Amniotic epithelial cell (primary cell): Measurements from ENCODE around the gene POLK.

ENCODE experiments used
- DNase-seq: peaks from one replicate; pipeline ENCODE4 v3.0.0-alpha.2; 2010; ENCODE audit warnings: low read depth

Gene POLK

DNA sequence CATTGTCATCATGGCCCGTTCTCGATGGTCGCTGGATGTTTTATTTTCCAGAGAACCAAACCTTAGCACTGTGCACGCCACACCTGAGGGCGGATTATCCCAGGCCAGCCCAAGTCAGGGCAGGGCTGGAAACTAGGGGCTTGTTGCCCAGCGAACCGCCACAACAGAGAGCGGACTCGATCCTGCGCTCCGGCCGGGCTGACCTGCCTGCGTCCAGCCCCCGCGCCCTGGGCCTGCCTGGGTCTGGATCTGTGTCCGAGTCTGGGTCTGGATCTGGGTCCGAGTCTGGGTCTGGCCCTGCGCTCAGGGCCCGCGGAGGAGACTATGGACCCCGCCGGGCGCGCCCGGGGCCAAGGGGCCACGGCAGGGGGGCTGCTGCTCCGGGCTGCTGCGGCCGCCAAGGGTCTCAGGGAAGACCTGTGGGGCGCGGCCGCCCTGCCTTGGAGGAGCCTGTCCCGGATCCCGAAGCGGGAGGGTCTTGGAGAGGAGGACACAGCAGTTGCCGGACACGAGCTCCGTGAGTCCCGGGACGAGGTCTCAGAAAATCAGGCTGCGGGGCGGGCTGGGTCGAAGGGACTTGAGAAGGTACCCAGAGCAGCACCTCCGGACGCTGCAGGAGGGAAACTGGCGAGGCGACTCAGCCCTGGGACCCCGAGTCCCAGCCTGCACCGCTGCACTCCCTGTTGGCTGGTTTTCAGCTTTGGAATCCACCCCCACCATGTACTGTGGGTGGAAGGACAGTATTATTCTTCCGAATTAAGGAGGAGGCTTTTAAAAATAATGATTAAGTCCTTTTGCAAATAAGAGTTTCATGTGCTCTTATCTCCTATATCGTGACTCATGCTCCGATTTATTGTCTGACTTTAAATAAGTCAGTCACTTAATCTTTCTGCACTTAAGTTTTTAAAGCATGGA, 99.9 kb downstream of the POLK start, which contains the start of gene ANKDD1B:
TSS of gene ANKDD1B (plus strand) at position 143 of the 915 bp plus-strand sequence. CDS start at position 325, 182 bp downstream.
- peak; percentile 75 for DNase-seq

- no peak for DNase-seq
Observed at GRCh38 chr5:75612226-75612569, 100.5 kb downstream of the POLK start.

DNA sequence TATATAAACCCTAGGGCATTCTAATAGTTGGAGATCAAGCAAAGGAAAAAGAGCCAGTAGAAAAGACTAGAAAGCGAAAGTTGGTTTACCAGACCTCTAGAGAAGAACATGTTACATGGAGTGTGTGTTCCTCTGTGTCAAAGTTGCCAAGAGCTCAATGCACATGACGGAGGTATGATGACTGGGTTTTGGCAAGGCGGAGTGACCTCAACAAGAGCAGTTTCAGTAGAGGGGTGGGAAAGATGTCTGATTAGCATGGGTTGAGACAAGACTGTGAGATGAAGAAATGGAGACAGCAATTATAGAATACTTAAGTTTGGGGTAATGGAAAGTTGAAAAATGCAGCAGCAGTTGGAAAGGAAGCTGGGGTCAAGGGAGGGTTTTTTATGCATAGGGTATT, 101.2 kb downstream of the POLK start:
- DNase-seq: no peak

DNA sequence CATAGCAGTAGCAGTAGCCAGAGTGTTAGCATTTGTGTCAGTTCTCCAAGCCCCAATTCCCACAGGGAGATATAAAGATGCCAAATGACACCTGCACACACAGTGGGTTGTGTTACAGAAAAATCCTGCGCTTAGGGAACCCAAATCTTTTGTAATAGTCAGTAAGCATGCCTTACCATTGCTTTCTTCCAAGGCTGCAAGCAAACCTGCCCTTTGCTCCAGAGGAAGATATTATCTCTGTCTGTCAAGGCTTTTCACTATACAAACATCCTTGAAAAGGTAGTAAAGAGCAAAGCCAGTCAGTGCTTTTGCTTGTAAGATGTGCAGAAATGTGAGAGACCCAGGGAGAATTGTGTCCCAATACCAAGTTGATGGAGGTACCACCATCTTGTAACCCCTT, 102.5 kb downstream of the POLK start:
- DNase-seq: no peak

- DNase-seq: peak; percentile 83
Observed at GRCh38 chr5:75616371-75616881, 104.7 kb downstream of the POLK start.

GRCh38 chr5:75616971-75617621, 105.4 kb downstream of the POLK start:
- peak; percentile 83 for DNase-seq

GRCh38 chr5:75617736-75618352, 106.2 kb downstream of the POLK start:
- DNase-seq: peak; percentile 78

DNA sequence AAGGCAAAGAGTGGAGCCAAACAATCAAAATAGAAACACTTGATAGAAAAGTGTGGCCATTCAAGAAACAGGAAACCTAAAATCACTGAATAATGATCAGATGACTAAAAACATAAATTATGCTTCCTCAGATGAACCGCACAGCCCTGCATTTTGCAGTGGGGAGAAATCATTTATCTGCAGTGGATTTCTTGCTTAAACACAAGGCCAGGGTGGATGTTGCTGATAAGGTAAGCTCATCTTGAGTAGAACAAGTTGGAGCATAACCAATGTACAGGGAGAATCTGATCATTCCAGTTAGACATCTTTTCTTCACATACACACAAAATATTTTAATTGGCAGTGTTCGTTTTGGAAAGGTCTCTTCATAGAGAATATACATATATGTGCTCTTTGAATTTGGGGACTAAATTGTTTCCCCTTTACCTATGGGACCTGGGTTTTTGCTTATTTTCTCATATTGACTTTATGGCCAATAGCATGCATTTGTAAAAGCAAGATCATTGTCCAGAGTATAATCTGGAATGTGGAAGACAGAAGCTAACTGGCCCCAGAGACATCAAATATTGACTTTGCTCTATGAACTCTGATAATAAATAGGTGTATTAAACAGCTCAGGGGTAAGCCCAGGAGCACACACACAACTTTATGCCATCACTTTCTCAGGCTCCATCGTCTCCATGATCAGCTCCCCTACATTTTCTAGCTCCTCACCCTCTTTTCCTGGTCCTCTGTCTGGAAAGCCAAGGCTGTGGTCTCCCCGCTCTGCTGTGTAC, 108.7 kb downstream of the POLK start:
- DNase-seq: peak; percentile 57

GRCh38 chr5:75622564-75622963, 110.9 kb downstream of the POLK start:
- peak; percentile 50 for DNase-seq

GRCh38 chr5:75623846-75624245, 112.2 kb downstream of the POLK start:
- DNase-seq: peak; percentile 66

DNA sequence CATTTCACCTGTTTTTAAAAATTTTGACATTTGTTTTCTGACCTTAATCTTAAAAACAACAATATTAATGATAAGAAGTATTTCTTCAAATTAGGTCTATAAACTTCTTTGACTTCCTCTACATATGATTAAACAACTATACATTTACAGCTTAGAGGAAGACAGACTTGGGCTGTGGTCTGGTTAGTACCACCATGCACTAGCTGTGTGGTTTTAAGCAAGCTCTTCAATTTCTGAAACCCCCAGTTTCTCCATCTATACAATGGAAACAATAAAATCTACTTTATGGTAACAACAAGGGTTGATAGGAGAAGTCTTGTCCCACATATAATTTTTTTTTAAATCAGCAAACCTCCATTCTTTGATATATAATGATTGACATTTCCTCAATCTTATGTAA, 115.3 kb downstream of the POLK start:
- no peak for DNase-seq

DNA sequence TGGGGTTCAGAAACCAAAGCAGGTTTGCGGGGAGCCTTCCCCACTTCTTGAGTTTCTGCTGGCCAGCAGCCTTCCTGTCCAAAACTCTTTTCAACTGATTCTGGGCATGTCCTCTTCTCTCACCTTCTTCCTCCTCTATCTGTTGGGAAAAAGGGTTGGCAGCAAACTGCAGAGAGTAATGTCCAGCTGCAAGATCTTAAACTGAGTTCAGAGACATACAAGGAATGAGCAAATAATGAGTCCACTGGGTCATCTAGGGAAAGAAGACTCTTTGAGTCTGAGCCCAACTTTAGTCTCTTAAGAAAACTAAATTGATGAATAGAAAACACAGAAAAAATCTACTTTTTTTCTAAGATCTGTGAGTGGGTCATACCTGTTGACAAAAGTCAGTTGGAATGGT, 116.1 kb downstream of the POLK start:
- DNase-seq: no peak

DNA sequence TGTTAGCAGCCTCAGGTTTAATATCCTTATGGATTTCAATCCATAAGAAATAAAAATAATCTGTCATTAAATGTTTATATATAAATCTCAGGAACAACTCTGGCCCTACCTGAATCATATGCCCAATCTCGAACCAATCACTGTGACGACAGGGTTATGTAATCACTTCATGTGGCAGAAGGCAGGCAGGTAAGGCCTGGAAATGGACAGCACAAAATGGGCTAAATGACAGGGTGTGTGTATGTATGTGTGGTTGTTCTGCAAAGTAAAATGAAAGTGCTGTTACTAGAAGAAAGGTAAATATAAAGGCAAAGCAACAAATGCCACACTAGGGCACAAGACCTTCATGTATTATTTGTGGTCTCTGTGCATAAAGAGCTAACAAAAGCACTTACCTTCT, 119.2 kb downstream of the POLK start:
- no peak for DNase-seq

GRCh38 chr5:75632321-75632720, 120.6 kb downstream of the POLK start:
- no peak for DNase-seq

DNA sequence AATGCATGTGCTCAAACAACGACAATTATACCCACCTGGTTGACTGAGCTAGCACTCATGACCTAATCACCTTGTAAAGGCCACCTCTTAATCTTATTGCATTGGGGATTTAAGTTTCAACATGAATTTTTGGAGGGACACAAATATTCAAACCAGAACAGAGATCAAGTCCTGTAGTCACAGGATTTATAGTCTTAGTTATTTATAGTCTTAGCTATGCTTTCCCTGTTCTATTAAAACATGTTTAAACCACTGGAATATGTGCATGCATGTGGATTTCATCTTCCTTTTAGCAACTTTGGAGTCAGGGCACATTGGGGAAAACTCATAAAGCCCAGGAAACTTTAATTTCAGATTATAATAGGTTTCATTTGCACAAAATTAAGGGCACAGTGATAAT, 126.3 kb downstream of the POLK start:
- DNase-seq: no peak

GRCh38 chr5:75639535-75640311, 128.0 kb downstream of the POLK start:
- no peak for DNase-seq

DNA sequence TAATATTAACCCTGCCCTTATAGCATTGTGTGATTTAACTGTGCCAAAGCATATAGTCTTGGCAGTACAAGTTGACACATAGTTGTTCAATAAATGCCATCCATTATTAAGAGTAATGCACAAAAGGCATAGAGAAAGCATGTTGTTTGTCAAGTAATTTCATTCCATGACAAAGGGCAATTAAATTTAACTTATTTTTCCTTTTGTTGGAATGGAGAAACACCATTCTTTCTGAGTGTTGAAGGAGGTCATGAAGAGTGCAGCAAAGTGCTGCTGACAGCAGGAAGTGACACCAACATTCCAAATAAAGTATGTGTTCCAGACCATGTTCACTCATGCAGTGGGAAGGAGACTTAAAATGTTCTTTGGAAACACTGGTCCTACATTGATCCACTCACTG, 128.7 kb downstream of the POLK start:
- peak; percentile 72 for DNase-seq

- DNase-seq: no peak
Observed at GRCh38 chr5:75640826-75641225, 129.1 kb downstream of the POLK start.

GRCh38 chr5:75648712-75649111, 137.0 kb downstream of the POLK start:
- DNase-seq: no peak
